ACC112 (cell line): ENCODE measurements around the gene TBC1D22A.

ENCODE experiments used
- H2AFZ ChIP-seq: fragments of 200-600 bp; sonication (generic); one replicate; pipeline ENCODE4 v1.6.0; 2017; ENCODE audit warnings: antibody characterized with exemption, low read length; ENCODE audit not compliant: unreplicated experiment
- H3K27ac ChIP-seq: fragments of 200-600 bp; sonication (generic); 2 replicates; pipeline ENCODE4 v1.5.1; 2014; ENCODE audit warnings: low read depth, mild to moderate bottlenecking, antibody characterized with exemption, low read length, moderate library complexity
- H3K27me3 ChIP-seq: fragments of 200-600 bp; sonication (generic); 2 replicates; pipeline ENCODE4 v1.6.1; 2014; ENCODE audit warnings: mild to moderate bottlenecking, antibody characterized with exemption, low read length, moderate library complexity, mixed read lengths; ENCODE audit not compliant: insufficient read depth
- H3K36me3 ChIP-seq: fragments of 200-600 bp; sonication (generic); 2 replicates; pipeline ENCODE4 v1.6.1; 2016; ENCODE audit warnings: mild to moderate bottlenecking, antibody characterized with exemption, low read length, moderate library complexity, mixed read lengths; ENCODE audit not compliant: insufficient read depth
- H3K4me1 ChIP-seq: fragments of 200-600 bp; sonication (generic); one replicate; pipeline ENCODE4 v1.6.1; 2016; ENCODE audit warnings: low read length, mixed read lengths; ENCODE audit not compliant: insufficient read depth, unreplicated experiment, control insufficient read depth
- H3K4me3 ChIP-seq: fragments of 200-600 bp; sonication (generic); 2 replicates; pipeline ENCODE4 v1.5.1; 2014; ENCODE audit warnings: mild to moderate bottlenecking, low read depth, low read length
- H3K79me2 ChIP-seq: fragments of 200-600 bp; sonication (generic); one replicate; pipeline ENCODE4 v1.6.0; 2016; ENCODE audit warnings: low read length; ENCODE audit not compliant: control insufficient read depth, unreplicated experiment, insufficient read depth

The TBC1D22A gene

GRCh38 chr22:47055073-47055355 lies 292.6 kb downstream of the TBC1D22A start:
- Histone ChIP-seq H3K79me2 (no peaks in the 10 kb centered on the region), H3K4me1 (no peaks in the 10 kb centered on the region), H2AFZ (no peak overlapping the region), H3K4me3 (no peak overlapping the region), H3K27ac (no peak overlapping the region), H3K36me3 (no peaks in the 10 kb centered on the region), H3K27me3 (no peaks in the 10 kb centered on the region)

GRCh38 chr22:47055461-47055860 lies 293.0 kb downstream of the TBC1D22A start:
- Histone ChIP-seq H3K27me3 (no peaks in the 10 kb centered on the region), H3K36me3 (no peaks in the 10 kb centered on the region)

GRCh38 chr22:47055921-47056320 lies 293.5 kb downstream of the TBC1D22A start:
- Histone ChIP-seq H3K36me3 (no peaks in the 10 kb centered on the region), H2AFZ (no peak overlapping the region), H3K27me3 (no peaks in the 10 kb centered on the region), H3K4me3 (no peak overlapping the region), H3K4me1 (no peaks in the 10 kb centered on the region), H3K79me2 (no peaks in the 10 kb centered on the region), H3K27ac (no peak overlapping the region)

More at GRCh38 chr22:47055461-47055860, 293.0 kb downstream of the TBC1D22A start:
- Histone ChIP-seq H3K4me3 (no peak overlapping the region), H3K27ac (no peak overlapping the region), H3K79me2 (no peaks in the 10 kb centered on the region), H3K4me1 (no peaks in the 10 kb centered on the region), H2AFZ (no peak overlapping the region)

GRCh38 chr22:47056361-47056760 lies 293.9 kb downstream of the TBC1D22A start:
- Histone ChIP-seq H3K79me2 (no peaks in the 10 kb centered on the region), H3K27me3 (no peaks in the 10 kb centered on the region), H2AFZ (no peak overlapping the region), H3K4me3 (no peak overlapping the region), H3K36me3 (no peaks in the 10 kb centered on the region), H3K27ac (no peak overlapping the region), H3K4me1 (no peaks in the 10 kb centered on the region)

- Histone ChIP-seq H2AFZ (no peak overlapping the region), H3K27me3 (no peaks in the 10 kb centered on the region), H3K4me3 (no peak overlapping the region), H3K4me1 (no peaks in the 10 kb centered on the region), H3K36me3 (no peaks in the 10 kb centered on the region), H3K27ac (no peak overlapping the region), H3K79me2 (no peaks in the 10 kb centered on the region)
Observed at GRCh38 chr22:47056776-47057470, 294.5 kb downstream of the TBC1D22A start.

- Histone ChIP-seq H3K36me3 (no peaks in the 10 kb centered on the region), H3K27me3 (no peaks in the 10 kb centered on the region), H3K4me1 (no peaks in the 10 kb centered on the region), H3K27ac (no peak overlapping the region), H3K79me2 (no peaks in the 10 kb centered on the region), H2AFZ (no peak overlapping the region), H3K4me3 (no peak overlapping the region)
Observed at GRCh38 chr22:47057916-47058585, 295.6 kb downstream of the TBC1D22A start.

- Histone ChIP-seq H3K4me3 (no peak overlapping the region), H3K36me3 (no peaks in the 10 kb centered on the region), H2AFZ (no peak overlapping the region), H3K27ac (no peak overlapping the region), H3K4me1 (no peaks in the 10 kb centered on the region), H3K27me3 (no peaks in the 10 kb centered on the region), H3K79me2 (no peaks in the 10 kb centered on the region)
Observed at GRCh38 chr22:47059076-47059475, 296.6 kb downstream of the TBC1D22A start.

GRCh38 chr22:47059701-47060161 lies 297.3 kb downstream of the TBC1D22A start:
- no peaks in the 10 kb centered on the region for H3K79me2 ChIP-seq
- H3K27ac ChIP-seq: no peak overlapping the region
- no peaks in the 10 kb centered on the region for H3K4me1 ChIP-seq
- H3K36me3 ChIP-seq: no peaks in the 10 kb centered on the region
- H2AFZ ChIP-seq: no peak overlapping the region
- H3K4me3 ChIP-seq: no peak overlapping the region
- no peaks in the 10 kb centered on the region for H3K27me3 ChIP-seq

GRCh38 chr22:47060718-47061117 lies 298.3 kb downstream of the TBC1D22A start:
- Histone ChIP-seq H3K4me3 (no peak overlapping the region), H3K27ac (no peak overlapping the region), H2AFZ (no peak overlapping the region), H3K27me3 (no peaks in the 10 kb centered on the region), H3K36me3 (no peaks in the 10 kb centered on the region), H3K79me2 (no peaks in the 10 kb centered on the region), H3K4me1 (no peaks in the 10 kb centered on the region)

- no peaks in the 10 kb centered on the region for H3K27me3 ChIP-seq
- H3K4me3 ChIP-seq: no peak overlapping the region
- H2AFZ ChIP-seq: no peak overlapping the region
- no peak overlapping the region for H3K27ac ChIP-seq
- no peaks in the 10 kb centered on the region for H3K79me2 ChIP-seq
- no peaks in the 10 kb centered on the region for H3K36me3 ChIP-seq
- no peaks in the 10 kb centered on the region for H3K4me1 ChIP-seq
Observed at GRCh38 chr22:47061226-47061625, 298.8 kb downstream of the TBC1D22A start.

- Histone ChIP-seq H3K36me3 (no peaks in the 10 kb centered on the region), H3K4me1 (no peaks in the 10 kb centered on the region), H3K4me3 (no peak overlapping the region)
Observed at GRCh38 chr22:47062126-47062525, 299.7 kb downstream of the TBC1D22A start.

More at GRCh38 chr22:47062126-47062525, 299.7 kb downstream of the TBC1D22A start:
- Histone ChIP-seq H3K27me3 (no peaks in the 10 kb centered on the region), H2AFZ (no peak overlapping the region), H3K27ac (no peak overlapping the region), H3K79me2 (no peaks in the 10 kb centered on the region)
